Loucy (cell line): ENCODE data around the gene MALL.
"Not testable (repeated sequence)": the region's sequence is repeated elsewhere in the genome, so short reads cannot be mapped to it uniquely, and the experiment has no call there.

Source experiments
- H2AFZ ChIP-seq: fragments of 200-600 bp; sonication (generic); 2 replicates; pipeline ENCODE4 v1.6.0; 2016; ENCODE audit warnings: antibody characterized with exemption, mild to moderate bottlenecking, low read length, moderate library complexity
- H3F3A ChIP-seq: fragments of 200-600 bp; 2 replicates; pipeline ENCODE4 v1.6.0; 2016; ENCODE audit warnings: antibody characterized with exemption, low read depth, mild to moderate bottlenecking
- H3K27me3 ChIP-seq: fragments of 200-600 bp; sonication (generic); 2 replicates; pipeline ENCODE4 v1.6.1; 2014; ENCODE audit warnings: low read length, mild to moderate bottlenecking; ENCODE audit not compliant: insufficient read depth, poor library complexity, severe bottlenecking
- H3K36me3 ChIP-seq: fragments of 200-600 bp; sonication (generic); 2 replicates; pipeline ENCODE4 v1.6.1; 2016; ENCODE audit warnings: low read length; ENCODE audit not compliant: insufficient read depth
- H3K4me1 ChIP-seq: fragments of 200-600 bp; sonication (generic); 2 replicates; pipeline ENCODE4 v1.5.1; 2014; ENCODE audit warnings: low read length, mild to moderate bottlenecking; ENCODE audit not compliant: insufficient read depth, poor library complexity, severe bottlenecking
- H3K4me2 ChIP-seq: fragments of 200-600 bp; sonication (generic); 2 replicates; pipeline ENCODE4 v1.6.0; 2014; ENCODE audit warnings: antibody characterized with exemption, low read length, low read depth, mild to moderate bottlenecking; ENCODE audit not compliant: poor library complexity, severe bottlenecking
- H3K4me3 ChIP-seq: fragments of 200-600 bp; sonication (generic); 2 replicates; pipeline ENCODE4 v1.5.1; 2014; ENCODE audit warnings: low read length, mild to moderate bottlenecking, mixed read lengths; ENCODE audit not compliant: poor library complexity, severe bottlenecking
- H3K79me2 ChIP-seq: fragments of 200-600 bp; sonication (generic); 2 replicates; pipeline ENCODE4 v1.6.1; 2014; ENCODE audit warnings: low read length; ENCODE audit not compliant: insufficient read depth
- H3K9ac ChIP-seq: fragments of 200-600 bp; sonication (generic); 2 replicates; pipeline ENCODE4 v1.6.0; 2014; ENCODE audit warnings: mild to moderate bottlenecking, low read depth, low read length, moderate library complexity; ENCODE audit not compliant: poor library complexity, severe bottlenecking
- H3K9me2 ChIP-seq: fragments of 200-600 bp; sonication (generic); replicated peaks from 2 replicates; pipeline ENCODE4 v1.6.1; 2016; ENCODE audit warnings: low read depth, low read length, mixed read lengths
- H3K9me3 ChIP-seq: fragments of 200-600 bp; sonication (generic); 2 replicates; pipeline ENCODE4 v1.6.1; 2014; ENCODE audit warnings: mild to moderate bottlenecking, antibody characterized with exemption, low read length, low read depth; ENCODE audit not compliant: insufficient read depth
- H4K20me1 ChIP-seq: fragments of 200-600 bp; sonication (generic); 2 replicates; pipeline ENCODE4 v1.6.0; 2014; ENCODE audit warnings: antibody characterized with exemption, low read length, mild to moderate bottlenecking; ENCODE audit not compliant: insufficient read depth, poor library complexity, severe bottlenecking

The MALL gene

GRCh38 chr2:110050222-110050621, 65.4 kb downstream of the MALL start:
- H3K36me3 ChIP-seq, H3K27me3 ChIP-seq, H3K79me2 ChIP-seq, H3K4me2 ChIP-seq, H3K4me3 ChIP-seq, H2AFZ ChIP-seq, H4K20me1 ChIP-seq, H3F3A ChIP-seq, H3K9ac ChIP-seq, H3K9me3 ChIP-seq, H3K9me2 ChIP-seq, H3K4me1 ChIP-seq: not testable (repeated sequence)

GRCh38 chr2:110049769-110050168, 65.9 kb downstream of the MALL start:
- H3K9me2 ChIP-seq, H3K4me1 ChIP-seq, H3K4me3 ChIP-seq, H3K79me2 ChIP-seq, H4K20me1 ChIP-seq, H3K9ac ChIP-seq, H3K27me3 ChIP-seq, H3K9me3 ChIP-seq, H3F3A ChIP-seq, H2AFZ ChIP-seq, H3K36me3 ChIP-seq, H3K4me2 ChIP-seq: not testable (repeated sequence)

- H3K9me3 ChIP-seq, H3K9me2 ChIP-seq, H3K9ac ChIP-seq, H3K4me2 ChIP-seq, H3K4me3 ChIP-seq, H3K4me1 ChIP-seq, H2AFZ ChIP-seq, H4K20me1 ChIP-seq, H3K79me2 ChIP-seq, H3K27me3 ChIP-seq, H3F3A ChIP-seq, H3K36me3 ChIP-seq: not testable (repeated sequence)
Observed at GRCh38 chr2:110048255-110049197, 67.1 kb downstream of the MALL start.

- H3K9me2 ChIP-seq, H3K4me2 ChIP-seq, H2AFZ ChIP-seq, H3K36me3 ChIP-seq, H3K79me2 ChIP-seq, H4K20me1 ChIP-seq, H3K4me1 ChIP-seq, H3F3A ChIP-seq, H3K27me3 ChIP-seq, H3K4me3 ChIP-seq, H3K9ac ChIP-seq, H3K9me3 ChIP-seq: not testable (repeated sequence)
Observed at GRCh38 chr2:110047225-110047624, 68.4 kb downstream of the MALL start.

GRCh38 chr2:110041941-110042660, 73.5 kb downstream of the MALL start:
- H3K4me1 ChIP-seq, H3K4me2 ChIP-seq, H3K36me3 ChIP-seq, H3K9me3 ChIP-seq, H3F3A ChIP-seq, H3K9me2 ChIP-seq, H2AFZ ChIP-seq, H3K9ac ChIP-seq, H3K27me3 ChIP-seq, H3K4me3 ChIP-seq, H3K79me2 ChIP-seq, H4K20me1 ChIP-seq: not testable (repeated sequence)

- H3K9me3 ChIP-seq, H3K4me1 ChIP-seq, H3F3A ChIP-seq, H3K4me2 ChIP-seq, H3K4me3 ChIP-seq, H4K20me1 ChIP-seq, H3K36me3 ChIP-seq, H3K79me2 ChIP-seq, H3K27me3 ChIP-seq, H2AFZ ChIP-seq, H3K9me2 ChIP-seq, H3K9ac ChIP-seq: not testable (repeated sequence)
Observed at GRCh38 chr2:110037336-110037735, 78.3 kb downstream of the MALL start.

GRCh38 chr2:110035384-110035783, 80.2 kb downstream of the MALL start:
- H3K4me1 ChIP-seq, H3K79me2 ChIP-seq, H4K20me1 ChIP-seq, H2AFZ ChIP-seq, H3K9me3 ChIP-seq, H3K4me2 ChIP-seq, H3K9me2 ChIP-seq, H3K4me3 ChIP-seq, H3K9ac ChIP-seq, H3F3A ChIP-seq, H3K27me3 ChIP-seq, H3K36me3 ChIP-seq: not testable (repeated sequence)
